GOT3 (cell line): ENCODE results near the gene SIK2.
"Not testable (repeated sequence)": the region's sequence is repeated elsewhere in the genome, so short reads cannot be mapped to it uniquely, and the experiment has no call there.

Experiments
- DNase-seq: peaks from one replicate; lab custom pipeline; 2025; ENCODE audit warnings: mixed read lengths; lab: John Stamatoyannopoulos, UW

SIK2 gene

GRCh38 chr11:111761036-111761435 is 158.8 kb downstream of the SIK2 start:
- no peak for DNase-seq

GRCh38 chr11:111762526-111762925 is 160.3 kb downstream of the SIK2 start:
- DNase-seq: no peak

GRCh38 chr11:111762981-111763643 is 160.9 kb downstream of the SIK2 start:
- DNase-seq: no peak

- no peak for DNase-seq
These were observed 162.4 kb downstream of the SIK2 start for GRCh38 chr11:111764621-111765020.

- no peak for DNase-seq
These were observed 163.2 kb downstream of the SIK2 start for GRCh38 chr11:111765320-111765983.

- peak; percentile 28 for DNase-seq
These were observed 164.0 kb downstream of the SIK2 start, which contains the start of gene PPP2R1B for GRCh38 chr11:111765984-111766833. Gene PPP2R1B (minus strand): TSS chr11:111766389. CDS start chr11:111766361, 28 bp downstream.

GRCh38 chr11:111766834-111767142 is 164.5 kb downstream of the SIK2 start:
- no peak for DNase-seq

GRCh38 chr11:111770581-111771134 is 168.4 kb downstream of the SIK2 start:
- no peak for DNase-seq

GRCh38 chr11:111771205-111771604 is 169.0 kb downstream of the SIK2 start:
- DNase-seq: not testable (repeated sequence)

- DNase-seq: no peak
These were observed 170.3 kb downstream of the SIK2 start for GRCh38 chr11:111772535-111772934.

GRCh38 chr11:111774955-111775710 is 172.9 kb downstream of the SIK2 start:
- DNase-seq: no peak

- no peak for DNase-seq
These were observed 174.3 kb downstream of the SIK2 start for GRCh38 chr11:111776398-111777093.

- no peak for DNase-seq
These were observed 175.1 kb downstream of the SIK2 start for GRCh38 chr11:111777094-111778046.

GRCh38 chr11:111778047-111778558 is 175.9 kb downstream of the SIK2 start:
- DNase-seq: no peak

GRCh38 chr11:111779118-111779517 is 176.9 kb downstream of the SIK2 start:
- DNase-seq: no peak
